Measurements from ENCODE around the gene DPM3.

DPM3 gene

DNA sequence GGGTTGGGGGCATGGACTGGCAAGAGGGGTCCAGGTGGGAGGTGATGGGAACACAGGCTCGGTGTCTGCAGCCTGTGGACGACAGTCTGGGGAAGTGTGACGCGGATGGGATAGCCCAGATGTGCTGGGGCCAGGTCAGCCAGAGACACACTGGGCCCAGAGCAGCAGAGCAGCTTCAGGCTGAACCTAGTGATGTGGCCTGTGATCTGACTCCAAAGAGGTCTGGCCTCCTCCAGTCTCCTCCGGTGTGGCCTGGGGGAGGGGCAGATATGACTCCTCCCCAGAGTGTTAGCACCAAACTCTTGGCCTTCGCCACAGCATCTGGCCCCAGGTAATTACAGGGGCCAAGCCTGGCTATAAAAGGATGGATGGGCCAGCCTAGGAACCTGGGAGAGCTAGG, 48.2 kb downstream of the DPM3 start:
- ATAC-seq: no peak

DNA sequence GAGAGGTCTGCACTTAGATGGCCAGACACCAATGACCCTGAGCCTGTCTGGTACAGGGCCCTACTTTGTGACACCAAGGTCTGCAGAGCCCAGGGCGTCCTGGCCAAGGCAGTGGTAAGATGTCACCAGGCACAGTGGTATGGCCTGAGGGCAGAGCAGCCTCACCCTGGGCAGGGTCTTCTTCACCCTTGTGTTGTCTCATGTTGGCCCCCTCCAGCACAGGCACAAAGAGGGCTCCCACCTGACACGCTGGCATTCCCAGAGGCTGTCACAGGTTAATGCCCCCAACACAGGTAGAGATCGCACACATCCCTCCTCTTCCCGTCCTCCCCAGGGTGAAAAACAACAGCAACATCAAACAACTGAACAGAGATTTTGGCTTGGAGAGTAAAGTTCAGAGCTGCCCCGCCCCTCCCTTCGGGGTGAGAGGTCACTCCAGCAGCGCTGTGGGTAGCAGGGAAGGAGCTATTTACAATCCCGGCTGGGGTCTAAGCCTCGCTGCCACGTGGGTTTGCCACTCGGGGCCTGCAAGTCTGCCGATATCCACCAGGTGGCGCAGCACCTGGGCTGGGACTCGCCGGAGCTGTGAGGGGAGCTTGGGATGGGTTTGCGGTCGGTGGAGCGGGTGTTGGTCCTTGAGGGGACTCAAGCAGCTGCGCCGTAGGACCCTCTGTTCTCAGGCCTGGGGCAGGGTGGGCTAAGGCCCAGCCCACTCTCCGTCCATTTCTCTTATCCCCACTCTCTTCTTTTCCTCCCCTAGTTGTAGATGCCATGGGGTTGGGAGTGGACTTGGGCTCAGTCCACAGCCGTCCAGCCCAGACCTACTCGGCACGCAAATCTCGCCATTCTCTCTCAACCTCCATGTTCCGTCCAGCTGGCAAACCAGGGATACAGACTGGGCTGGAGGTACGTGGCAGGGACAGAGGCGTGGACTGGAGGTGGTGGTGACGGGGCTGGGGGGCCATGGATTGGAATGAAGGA, 49.0 kb downstream of the DPM3 start:
- peak; percentile 68 to 80 for ATAC-seq

Measured in activated CD4-positive, CD25-positive, alpha-beta regulatory T cell treated with anti-CD3 and anti-CD28 coated beads, Interleukin-2, amount 50 U/mL, for 24 hours (primary cell).